Measurements from ENCODE around the gene UPF3A.
A peak's percentile ranks its signal among the peaks of the same experiment; 100 is the strongest.
"Not testable (repeated sequence)": the region's sequence is repeated elsewhere in the genome, so short reads cannot be mapped to it uniquely, and the experiment has no call there.

Gene UPF3A

GRCh38 chr13:114263578-114263977 is 17.8 kb upstream of the UPF3A start:
- DNase-seq (ENCODE audit: low read depth in 3 of 3): no peak

GRCh38 chr13:114264313-114264712 is 17.1 kb upstream of the UPF3A start:
- DNase-seq (ENCODE audit: low read depth in 3 of 3): not testable (repeated sequence)

- no peak for DNase-seq (ENCODE audit: low read depth in 3 of 3)
These were observed 16.4 kb upstream of the UPF3A start for GRCh38 chr13:114264886-114265611.

DNA sequence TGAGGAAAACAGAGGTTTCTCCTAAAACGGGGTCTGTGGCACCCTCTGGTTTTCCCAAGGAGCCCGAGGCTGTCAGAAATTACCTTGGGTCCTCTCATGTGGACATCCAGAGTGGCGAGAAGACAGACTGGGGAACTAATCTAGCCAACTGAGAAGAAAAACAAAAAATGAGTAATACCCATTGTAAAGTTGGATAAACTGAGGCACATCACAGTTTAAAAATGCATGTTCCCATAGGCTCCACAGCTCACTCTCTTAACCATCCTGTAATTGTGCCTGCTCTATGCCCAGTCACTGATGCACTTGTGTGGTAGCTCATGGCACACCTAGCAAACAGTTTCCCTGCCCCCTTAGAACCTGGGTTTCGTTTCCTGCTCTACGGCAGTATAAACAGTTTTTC is 15.2 kb upstream of the UPF3A start:
- DNase-seq (ENCODE audit: low read depth in 3 of 3): no peak

GRCh38 chr13:114268344-114269280 is 12.8 kb upstream of the UPF3A start:
- no peak for DNase-seq (ENCODE audit: low read depth in 3 of 3)

DNA sequence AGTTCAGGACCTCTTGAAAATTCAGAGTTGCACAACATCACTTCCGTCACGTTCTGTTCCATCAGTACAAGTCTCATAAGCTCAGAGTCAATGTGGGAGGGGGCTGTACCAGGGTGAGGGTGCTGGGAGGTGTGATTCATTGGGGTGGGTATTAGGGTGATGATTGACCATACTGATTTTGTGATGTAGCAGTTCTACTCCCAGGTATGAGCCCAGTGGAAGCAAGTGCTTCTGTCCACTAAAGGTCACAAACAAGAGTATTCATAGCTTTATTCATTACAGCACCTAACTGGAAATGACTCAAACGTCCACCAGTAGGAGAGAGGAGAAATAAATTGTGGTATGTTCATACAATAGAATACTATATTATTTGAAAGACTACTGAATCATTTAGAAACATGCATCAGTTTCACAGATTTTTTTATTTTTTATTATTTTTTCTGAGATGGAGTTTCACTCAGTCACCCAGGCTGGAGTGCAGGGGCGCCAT is 12.1 kb upstream of the UPF3A start:
- no peak for DNase-seq (ENCODE audit: low read depth in 3 of 3)

- DNase-seq (ENCODE audit: low read depth in 3 of 3): no peak
These were observed 8.4 kb upstream of the UPF3A start for GRCh38 chr13:114272977-114273376.

DNA sequence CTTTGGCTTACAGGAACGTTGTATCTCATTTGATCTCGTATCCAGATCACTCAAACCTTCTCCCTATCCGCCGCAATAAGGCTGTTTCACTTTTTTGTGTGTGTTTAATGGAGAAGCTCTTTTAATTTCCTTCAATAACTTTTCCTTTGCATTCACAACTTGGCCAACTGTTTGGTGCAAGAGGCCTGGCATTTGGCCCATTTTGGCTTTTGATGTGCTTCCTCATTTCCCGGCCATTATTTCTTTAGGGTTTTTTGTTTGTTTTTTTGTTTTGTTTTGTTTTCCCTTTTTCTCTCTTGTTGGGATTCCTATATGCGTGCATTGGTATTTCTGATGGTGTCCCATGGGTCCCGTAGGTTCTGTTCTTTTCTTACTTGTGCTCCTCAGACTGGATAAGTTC is 6.1 kb upstream of the UPF3A start:
- DNase-seq (ENCODE audit: low read depth in 3 of 3): no peak

- DNase-seq (ENCODE audit: low read depth in 3 of 3): no peak
These were observed 2.3 kb upstream of the UPF3A start for GRCh38 chr13:114279146-114279545.

- DNase-seq (ENCODE audit: low read depth in 3 of 3): no peak
These were observed 1.5 kb upstream of the UPF3A start for GRCh38 chr13:114279758-114280355.

- DNase-seq (ENCODE audit: low read depth in 3 of 3): peak; percentile 13 to 43 (median 26)
These were observed 755 bp downstream of the UPF3A start for GRCh38 chr13:114282041-114282670.

GRCh38 chr13:114283576-114283975 is 2.2 kb downstream of the UPF3A start:
- no peak for DNase-seq (ENCODE audit: low read depth in 3 of 3)

GRCh38 chr13:114284680-114285079 is 3.3 kb downstream of the UPF3A start:
- no peak for DNase-seq (ENCODE audit: low read depth in 3 of 3)

GRCh38 chr13:114285166-114285808 is 3.9 kb downstream of the UPF3A start:
- no peak for DNase-seq (ENCODE audit: low read depth in 3 of 3)

- DNase-seq (ENCODE audit: low read depth in 3 of 3): no peak
These were observed 5.4 kb downstream of the UPF3A start for GRCh38 chr13:114286808-114287207.

DNA sequence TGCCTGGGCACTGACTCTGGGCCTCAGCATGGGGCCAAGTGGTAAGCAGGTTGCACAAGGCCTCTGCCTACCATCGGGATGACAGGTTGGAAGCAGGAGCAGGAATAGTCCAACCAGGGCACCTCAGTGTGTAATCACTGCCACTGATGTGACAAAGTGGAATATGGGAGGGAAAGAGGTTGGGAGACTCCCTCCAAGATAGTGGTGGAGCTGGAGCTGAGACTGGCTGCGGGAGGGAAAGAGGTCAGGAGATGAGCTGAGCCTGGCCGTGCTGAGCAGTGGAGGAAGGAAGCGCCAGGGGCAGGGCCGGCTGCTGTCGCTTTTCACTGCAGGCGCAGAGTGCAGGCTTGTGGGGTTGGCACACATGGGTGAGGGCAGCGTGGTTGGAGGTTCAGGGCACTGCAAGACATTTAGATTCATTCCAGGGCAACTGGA is 6.8 kb downstream of the UPF3A start:
- DNase-seq (ENCODE audit: low read depth in 3 of 3): no peak

DNA sequence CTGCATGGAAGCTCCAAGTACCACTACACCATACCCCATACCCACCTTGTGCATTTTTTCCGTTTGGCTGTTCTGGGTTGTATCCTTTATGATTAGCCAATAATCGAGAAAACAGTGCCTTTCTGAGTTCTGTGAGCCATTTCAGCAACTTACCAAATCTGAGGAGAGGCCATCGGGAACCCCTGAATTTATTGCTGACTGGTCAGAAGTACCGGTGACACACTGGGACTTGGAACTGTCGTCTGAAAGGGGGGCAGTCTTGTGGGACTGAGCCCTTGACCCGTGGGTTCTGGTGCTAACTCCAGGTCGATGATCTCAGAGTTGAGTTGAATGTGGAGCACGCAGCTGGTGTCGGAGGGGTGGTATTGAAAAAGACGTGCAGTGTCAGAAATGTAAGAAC is 15.0 kb downstream of the UPF3A start:
- DNase-seq (ENCODE audit: low read depth in 3 of 3): no peak

DNA sequence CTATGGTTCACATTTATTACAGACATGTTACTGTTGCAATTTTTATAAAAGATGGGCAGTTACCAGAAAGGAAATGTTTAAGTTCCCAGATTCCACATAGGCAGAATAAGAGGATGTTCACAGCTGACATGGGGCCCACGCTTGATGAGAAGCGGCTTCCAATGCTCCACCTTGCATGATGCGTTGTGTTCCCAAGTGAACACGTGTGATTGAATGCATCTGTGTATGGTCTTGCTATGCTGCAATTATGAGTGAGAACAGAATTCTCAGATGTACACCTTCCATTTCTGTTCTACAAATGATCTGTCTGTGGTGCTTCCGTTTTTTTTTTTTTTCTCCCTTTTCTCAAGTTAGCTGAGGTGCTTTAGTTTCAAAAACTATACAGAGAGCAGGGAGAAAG is 15.5 kb downstream of the UPF3A start:
- no peak for DNase-seq (ENCODE audit: low read depth in 3 of 3)

DNA sequence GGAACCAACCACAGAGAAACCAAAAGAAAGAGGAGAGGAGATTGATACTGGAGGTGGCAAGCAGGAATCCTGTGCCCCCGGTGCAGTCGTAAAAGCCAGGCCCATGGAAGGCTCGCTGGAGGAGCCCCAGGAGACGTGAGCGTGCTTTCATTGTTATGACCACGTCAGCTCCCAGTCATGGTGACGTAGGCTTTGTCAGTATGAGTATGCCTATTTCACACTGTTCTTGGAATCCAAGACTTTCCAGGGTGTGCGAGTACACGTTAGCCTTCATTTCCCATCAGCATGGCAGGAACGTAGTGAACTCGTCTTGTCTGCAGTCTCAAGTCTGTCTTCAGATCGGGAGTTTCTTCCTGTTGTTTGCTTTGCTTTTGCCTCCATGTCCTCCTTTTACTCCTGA is 17.5 kb downstream of the UPF3A start:
- DNase-seq (ENCODE audit: low read depth in 3 of 3): no peak

- no peak for DNase-seq (ENCODE audit: low read depth in 3 of 3)
These were observed 18.4 kb downstream of the UPF3A start for GRCh38 chr13:114299604-114300305.

Data from stimulated activated CD4-positive, alpha-beta T cell treated with anti-CD3 and anti-CD28 coated beads, TNF-alpha, amount 100 ng/mL, for 24 hours (primary cell).